HL-60 (cell line): ENCODE measurements around the gene FUT9.

Source experiments
- DNase-seq, 2 experiments: peaks; one replicate each; pipeline ENCODE4 v3.0.0-alpha.2; 2010 to 2020; ENCODE audit warnings: low read depth in 1 of 2, low spot score in 1 of 2
- H3K27ac ChIP-seq: fragments of 250-450 bp; sonication (Bioruptor Pico); replicated peaks from 2 replicates; pipeline ENCODE4 v1.5.1; 2020; ENCODE audit warnings: mild to moderate bottlenecking, moderate library complexity
- H3K27me3 ChIP-seq: fragments of 250-450 bp; sonication (Bioruptor Pico); 2 replicates; pipeline ENCODE4 v1.5.1; 2021; ENCODE audit warnings: mild to moderate bottlenecking, moderate library complexity; ENCODE audit not compliant: insufficient read depth, poor library complexity, severe bottlenecking
- H3K4me3 ChIP-seq: replicated peaks from 2 replicates; pipeline ENCODE4 v1.5.1; 2011; ENCODE audit warnings: mild to moderate bottlenecking, control low read depth, low read length; ENCODE audit not compliant: insufficient read depth
- GABPA ChIP-seq: IDR thresholded peaks from 2 replicates; pipeline ENCODE4 v1.6.1; 2012; ENCODE audit warnings: low read depth
- POLR2AphosphoS5 ChIP-seq: IDR thresholded peaks from 2 replicates; pipeline ENCODE4 v1.6.1; 2012; ENCODE audit warnings: low read depth
- SPI1 ChIP-seq: IDR thresholded peaks from 2 replicates; pipeline ENCODE4 v1.6.1; 2012; ENCODE audit warnings: low read depth, mild to moderate bottlenecking, borderline replicate concordance
- TF ChIP-seq, protein P1 (sequence below): IDR thresholded peaks from 2 replicates; pipeline ENCODE4 v1.6.1; 2012; ENCODE audit warnings: low read depth; ENCODE audit not compliant: insufficient replicate concordance
- TF ChIP-seq, protein P2 (sequence below): IDR thresholded peaks from one replicate; pipeline ENCODE4 v1.5.1; 2011; ENCODE audit warnings: low read length, control low read depth, inconsistent platforms; ENCODE audit not compliant: insufficient read depth

The FUT9 gene

GRCh38 chr6:95998133-95998532 is 17.6 kb upstream of the FUT9 start:
- Histone ChIP-seq H3K27me3 (no peaks in the 10 kb centered on the region), H3K27ac (no peak overlapping the region), H3K4me3 (no peak overlapping the region)
- TF ChIP-seq, protein P1, sequence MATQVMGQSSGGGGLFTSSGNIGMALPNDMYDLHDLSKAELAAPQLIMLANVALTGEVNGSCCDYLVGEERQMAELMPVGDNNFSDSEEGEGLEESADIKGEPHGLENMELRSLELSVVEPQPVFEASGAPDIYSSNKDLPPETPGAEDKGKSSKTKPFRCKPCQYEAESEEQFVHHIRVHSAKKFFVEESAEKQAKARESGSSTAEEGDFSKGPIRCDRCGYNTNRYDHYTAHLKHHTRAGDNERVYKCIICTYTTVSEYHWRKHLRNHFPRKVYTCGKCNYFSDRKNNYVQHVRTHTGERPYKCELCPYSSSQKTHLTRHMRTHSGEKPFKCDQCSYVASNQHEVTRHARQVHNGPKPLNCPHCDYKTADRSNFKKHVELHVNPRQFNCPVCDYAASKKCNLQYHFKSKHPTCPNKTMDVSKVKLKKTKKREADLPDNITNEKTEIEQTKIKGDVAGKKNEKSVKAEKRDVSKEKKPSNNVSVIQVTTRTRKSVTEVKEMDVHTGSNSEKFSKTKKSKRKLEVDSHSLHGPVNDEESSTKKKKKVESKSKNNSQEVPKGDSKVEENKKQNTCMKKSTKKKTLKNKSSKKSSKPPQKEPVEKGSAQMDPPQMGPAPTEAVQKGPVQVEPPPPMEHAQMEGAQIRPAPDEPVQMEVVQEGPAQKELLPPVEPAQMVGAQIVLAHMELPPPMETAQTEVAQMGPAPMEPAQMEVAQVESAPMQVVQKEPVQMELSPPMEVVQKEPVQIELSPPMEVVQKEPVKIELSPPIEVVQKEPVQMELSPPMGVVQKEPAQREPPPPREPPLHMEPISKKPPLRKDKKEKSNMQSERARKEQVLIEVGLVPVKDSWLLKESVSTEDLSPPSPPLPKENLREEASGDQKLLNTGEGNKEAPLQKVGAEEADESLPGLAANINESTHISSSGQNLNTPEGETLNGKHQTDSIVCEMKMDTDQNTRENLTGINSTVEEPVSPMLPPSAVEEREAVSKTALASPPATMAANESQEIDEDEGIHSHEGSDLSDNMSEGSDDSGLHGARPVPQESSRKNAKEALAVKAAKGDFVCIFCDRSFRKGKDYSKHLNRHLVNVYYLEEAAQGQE = no peak
- TF ChIP-seq POLR2AphosphoS5 (no peak), SPI1 (no peak), GABPA (no peak)
- TF ChIP-seq, protein P2, sequence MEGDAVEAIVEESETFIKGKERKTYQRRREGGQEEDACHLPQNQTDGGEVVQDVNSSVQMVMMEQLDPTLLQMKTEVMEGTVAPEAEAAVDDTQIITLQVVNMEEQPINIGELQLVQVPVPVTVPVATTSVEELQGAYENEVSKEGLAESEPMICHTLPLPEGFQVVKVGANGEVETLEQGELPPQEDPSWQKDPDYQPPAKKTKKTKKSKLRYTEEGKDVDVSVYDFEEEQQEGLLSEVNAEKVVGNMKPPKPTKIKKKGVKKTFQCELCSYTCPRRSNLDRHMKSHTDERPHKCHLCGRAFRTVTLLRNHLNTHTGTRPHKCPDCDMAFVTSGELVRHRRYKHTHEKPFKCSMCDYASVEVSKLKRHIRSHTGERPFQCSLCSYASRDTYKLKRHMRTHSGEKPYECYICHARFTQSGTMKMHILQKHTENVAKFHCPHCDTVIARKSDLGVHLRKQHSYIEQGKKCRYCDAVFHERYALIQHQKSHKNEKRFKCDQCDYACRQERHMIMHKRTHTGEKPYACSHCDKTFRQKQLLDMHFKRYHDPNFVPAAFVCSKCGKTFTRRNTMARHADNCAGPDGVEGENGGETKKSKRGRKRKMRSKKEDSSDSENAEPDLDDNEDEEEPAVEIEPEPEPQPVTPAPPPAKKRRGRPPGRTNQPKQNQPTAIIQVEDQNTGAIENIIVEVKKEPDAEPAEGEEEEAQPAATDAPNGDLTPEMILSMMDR = no peak
- DNase-seq = no peak

- no peaks in the 10 kb centered on the region for H3K27me3 ChIP-seq
- no peak for TF ChIP-seq GABPA
- no peak for TF ChIP-seq POLR2AphosphoS5
- TF ChIP-seq, protein P2 = no peak
- no peak for TF ChIP-seq SPI1
- TF ChIP-seq, protein P1 = no peak
- H3K4me3 ChIP-seq = no peak overlapping the region
- no peak overlapping the region for H3K27ac ChIP-seq
- no peak for DNase-seq
Observed at GRCh38 chr6:96001891-96002575, 13.7 kb upstream of the FUT9 start.

DNA sequence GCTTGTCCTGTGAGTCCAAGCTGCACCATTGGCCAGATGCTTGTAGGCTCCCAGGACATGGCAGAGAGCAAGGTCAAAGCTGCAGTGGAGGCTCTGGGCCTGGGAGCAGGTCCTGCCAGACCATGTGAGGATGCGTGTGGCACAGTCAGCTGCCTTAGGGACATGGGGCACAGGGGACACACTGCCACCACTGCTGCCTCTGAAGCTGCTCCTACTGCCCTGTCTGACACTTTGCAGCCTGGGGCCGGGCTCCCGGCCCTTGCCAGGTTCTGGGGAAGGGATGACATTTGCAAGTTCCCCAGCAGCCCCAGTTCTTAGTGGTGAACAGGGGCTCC is 13.2 kb upstream of the FUT9 start:
- Histone ChIP-seq H3K4me3 (no peak overlapping the region), H3K27ac (no peak overlapping the region), H3K27me3 (no peaks in the 10 kb centered on the region)
- DNase-seq = no peak
- TF ChIP-seq SPI1 = no peak
- TF ChIP-seq, protein P1 = no peak
- no peak for TF ChIP-seq POLR2AphosphoS5
- TF ChIP-seq, protein P2 = no peak
- no peak for TF ChIP-seq GABPA
